NCI-H128 (cell line): ENCODE data around the gene C17orf107.
A peak's percentile ranks its signal among the peaks of the same experiment; 100 is the strongest.
"Not testable (repeated sequence)": the region's sequence is repeated elsewhere in the genome, so short reads cannot be mapped to it uniquely, and the experiment has no call there.

ENCODE experiments used
- DNase-seq: peaks from one replicate; lab custom pipeline; 2025; ENCODE audit not compliant: unreplicated experiment; lab: John Stamatoyannopoulos, UW

Gene C17orf107

DNA sequence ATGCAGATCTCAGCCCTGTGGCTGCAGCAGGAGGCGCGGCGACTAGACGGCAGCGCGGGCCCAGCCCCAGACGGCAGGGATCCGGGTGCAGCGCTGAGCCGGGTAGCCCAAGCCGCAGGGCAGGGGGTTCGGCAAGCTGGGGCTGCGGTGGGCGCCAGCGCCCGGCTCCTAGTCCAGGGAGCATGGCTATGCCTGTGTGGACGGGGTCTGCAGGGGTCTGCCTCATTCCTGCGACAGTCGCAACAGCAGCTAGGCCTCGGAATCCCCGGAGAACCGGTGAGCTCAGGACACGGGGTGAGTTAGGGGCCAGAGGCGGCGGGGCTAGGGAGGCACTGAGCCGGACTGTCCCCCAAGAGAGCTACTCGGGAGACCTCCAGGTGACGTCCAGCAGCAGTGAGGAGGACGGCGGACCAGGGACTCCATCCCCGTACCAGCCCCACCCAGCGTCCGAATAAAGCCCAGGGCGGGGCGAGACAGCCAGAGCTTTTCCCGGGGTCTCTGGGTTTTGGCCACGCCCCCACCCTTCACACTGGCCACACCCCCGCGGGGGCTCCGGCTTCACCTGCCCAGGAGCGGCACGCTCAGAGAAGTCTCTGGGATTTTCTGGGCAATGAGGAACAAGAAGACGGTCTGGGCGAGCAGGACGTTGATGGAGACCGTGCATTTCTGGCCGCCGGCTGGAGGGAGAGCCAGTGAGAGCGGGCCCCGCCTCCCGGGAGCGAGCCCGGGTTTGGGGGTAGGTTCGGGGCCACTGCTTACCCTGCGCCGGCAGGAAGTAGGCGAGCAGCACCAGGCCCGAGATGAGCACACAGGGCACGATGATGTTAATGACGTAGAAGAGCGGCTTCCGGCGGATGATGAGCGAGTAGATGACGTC lies 1.1 kb downstream of the C17orf107 start:
- no peak for DNase-seq

DNA sequence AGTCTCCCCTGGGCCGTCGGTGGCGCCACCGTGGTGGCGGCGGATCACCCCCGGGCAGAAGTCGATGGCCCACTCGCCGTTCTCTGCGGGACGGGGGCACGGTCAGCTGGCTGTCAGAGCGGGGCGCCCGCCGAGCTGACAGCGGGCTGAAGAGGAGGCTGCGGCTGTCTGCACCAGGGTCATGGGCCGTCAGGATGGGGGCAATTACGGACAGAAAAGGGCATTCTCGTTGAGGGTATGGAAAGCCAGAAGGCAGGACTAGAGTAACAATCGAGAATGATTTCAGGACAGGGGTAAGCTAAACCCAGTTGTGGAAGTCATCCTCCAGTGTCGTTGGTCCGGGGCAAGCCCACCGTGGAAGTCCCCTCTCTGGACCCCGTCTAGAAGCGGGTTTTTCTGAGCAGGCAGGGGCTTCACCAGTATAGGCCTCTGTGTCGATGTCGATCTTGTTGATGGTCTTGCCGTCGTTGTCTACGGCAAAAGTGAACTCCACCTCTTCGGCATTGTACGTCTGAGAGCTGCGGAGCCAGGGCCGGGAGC lies 1.8 kb downstream of the C17orf107 start:
- no peak for DNase-seq

DNA sequence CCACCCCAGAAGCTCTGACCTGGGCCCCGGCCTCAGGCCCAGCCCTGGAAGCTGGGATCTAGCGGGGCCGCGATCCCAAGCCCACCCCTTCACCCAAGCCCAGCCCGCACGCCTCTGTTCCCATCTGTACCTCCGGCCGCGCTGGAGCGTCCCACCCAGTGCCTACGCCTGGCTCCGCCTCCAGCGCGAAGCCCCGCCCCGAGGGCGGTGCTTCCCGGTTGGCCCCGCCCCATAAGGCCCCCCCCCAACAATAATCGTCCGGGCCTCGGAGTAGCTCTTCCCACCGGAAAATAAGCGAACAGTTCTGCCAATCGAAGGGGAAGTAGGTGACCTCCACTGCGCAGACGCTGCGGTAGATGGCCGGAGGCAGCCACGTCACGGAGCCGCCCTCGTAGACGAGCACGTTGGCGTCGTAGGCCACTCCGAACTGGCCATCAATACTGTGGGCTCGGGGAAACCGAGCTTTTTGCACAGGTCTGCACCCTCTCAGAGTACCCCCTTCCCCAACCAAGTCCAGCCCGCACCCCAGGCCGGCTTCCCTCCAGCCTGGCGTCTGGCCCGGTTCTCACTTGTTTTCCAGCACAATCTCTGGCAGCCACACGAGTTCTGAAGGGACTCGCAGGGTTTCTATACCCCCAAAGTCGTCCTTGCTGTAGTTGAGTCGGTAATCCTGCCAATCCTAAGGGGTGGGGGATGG lies 2.5 kb downstream of the C17orf107 start:
- no peak for DNase-seq

DNA sequence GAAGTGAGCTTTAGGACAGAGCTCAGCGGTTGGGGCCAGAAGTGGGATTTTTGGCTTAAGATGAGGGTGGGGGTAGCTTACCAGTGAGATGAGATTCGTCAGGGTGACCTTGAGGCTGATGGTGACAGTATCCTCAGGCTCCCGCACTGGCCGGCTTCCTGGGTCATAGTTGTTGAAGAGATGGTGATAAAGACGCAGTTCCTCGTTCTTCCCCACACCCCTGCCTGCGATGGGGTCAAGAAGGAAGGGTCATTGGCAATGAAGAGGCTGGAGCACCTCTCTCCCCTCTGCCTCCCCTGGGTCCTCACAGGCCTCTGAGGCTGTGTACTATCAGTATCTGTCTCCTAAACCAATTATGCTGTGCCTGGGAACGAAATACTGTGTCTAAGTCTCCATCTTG lies 3.2 kb downstream of the C17orf107 start:
- DNase-seq = no peak

DNA sequence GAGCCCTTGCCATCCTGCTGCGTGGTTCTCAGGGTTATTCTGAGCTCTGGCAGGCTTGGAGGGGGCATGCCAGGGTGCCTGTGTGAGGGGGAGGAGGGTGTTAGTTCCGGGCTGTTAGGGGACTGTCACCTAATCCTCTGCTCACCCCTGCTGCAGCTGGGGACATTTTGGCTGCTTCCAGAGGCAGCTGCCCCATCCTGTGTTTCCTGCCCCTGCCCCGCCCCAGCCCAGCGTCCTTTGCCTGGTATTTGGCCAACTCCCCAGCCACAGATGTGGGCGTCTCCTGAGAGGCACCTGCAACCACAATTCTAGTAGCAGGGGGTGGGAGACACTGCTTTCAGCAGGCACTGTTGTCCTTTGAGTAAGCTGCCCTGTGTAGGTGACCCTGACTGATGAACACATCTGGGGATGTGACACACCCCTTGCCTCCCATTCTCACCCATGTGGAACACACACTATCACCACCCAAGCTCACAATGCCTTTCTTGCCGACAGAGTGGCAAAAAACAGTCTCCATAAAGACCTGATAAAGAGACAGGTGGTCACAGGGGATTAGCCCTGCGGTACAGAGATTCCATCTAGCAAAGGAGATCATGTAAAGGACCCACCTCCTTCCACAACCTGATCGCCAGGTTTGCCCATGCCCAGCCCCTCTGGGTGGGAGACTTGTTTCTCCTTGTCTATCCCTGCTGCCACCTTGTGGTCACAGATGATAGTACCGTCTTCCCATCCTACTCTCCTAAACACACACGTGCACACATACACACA lies 3.9 kb downstream of the C17orf107 start, which contains the start of gene CHRNE:
TSS of gene CHRNE (minus strand) at position 48 of the 768 bp plus-strand sequence. CDS start at position 13, 35 bp downstream.
- peak; percentile 21 for DNase-seq

DNA sequence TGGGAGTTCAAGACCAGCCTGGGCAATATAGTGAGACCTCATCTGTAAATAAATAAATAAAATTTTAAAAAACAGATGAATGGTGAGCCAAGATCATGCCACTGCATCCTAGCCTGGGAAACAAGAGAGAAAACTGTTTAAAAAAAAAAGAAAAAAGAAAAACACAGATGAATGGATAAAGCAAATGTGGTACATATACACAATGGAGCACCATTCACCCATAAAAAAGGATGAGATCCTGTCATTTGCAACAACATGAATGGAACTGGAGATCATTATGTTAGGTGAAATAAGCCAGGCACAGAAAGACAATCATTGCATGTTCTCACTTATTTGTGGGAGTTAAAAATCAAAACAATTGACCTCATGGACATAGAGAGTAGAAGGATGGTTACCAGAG lies 7.3 kb downstream of the C17orf107 start:
- not testable (repeated sequence) for DNase-seq

DNA sequence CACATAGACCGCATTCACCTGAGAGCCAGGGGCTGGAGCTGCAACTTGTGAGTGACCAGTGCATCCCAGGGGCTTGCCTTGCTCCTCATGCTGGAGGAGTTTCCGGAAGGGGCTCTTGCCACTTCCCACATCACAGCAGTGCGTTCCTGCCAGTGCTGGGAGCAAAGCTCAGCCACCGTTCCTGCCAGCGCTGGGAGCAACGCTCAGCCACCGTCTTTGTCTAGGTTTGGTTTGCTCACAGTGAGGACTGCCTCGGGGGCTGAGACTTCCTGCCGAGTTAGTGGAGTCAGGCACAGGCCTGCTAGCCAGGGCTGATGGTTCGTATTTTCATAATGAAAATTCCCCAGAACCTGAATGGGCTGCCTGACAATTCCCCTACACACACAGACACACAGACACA lies 9.0 kb downstream of the C17orf107 start:
- no peak for DNase-seq

DNA sequence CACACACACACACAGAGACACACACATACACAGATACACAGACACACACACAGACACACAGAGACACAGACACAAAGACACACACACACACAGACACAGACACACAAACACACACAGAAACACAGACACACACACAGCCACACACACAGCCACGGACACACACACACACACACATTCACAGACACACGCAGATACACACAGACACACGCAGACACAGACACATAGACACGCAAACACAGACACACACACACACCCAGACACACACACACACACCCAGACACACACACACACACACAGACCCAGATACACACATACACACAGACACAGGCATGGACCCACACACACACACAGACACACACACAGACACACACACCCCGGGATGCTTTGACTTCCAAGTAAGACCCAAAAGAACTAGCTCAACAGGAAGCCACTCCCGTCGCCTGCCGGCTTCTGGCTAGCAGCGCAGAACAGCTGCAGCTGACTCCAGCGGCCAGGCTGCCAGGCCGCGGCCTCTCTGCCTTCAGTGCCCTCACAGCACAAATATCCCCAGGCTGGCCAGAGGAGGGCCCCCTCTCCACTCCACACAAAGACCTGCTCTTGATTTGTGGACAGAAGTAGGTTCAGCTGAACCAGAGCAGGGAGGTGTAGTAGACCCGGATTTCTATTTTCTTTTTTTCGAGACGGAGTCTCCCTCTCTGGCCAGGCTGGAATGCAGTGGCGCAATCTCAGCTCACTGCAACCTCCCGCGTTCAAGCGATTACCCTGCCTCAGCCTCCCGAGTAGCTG lies 9.6 kb downstream of the C17orf107 start:
- DNase-seq = peak; percentile 5

DNA sequence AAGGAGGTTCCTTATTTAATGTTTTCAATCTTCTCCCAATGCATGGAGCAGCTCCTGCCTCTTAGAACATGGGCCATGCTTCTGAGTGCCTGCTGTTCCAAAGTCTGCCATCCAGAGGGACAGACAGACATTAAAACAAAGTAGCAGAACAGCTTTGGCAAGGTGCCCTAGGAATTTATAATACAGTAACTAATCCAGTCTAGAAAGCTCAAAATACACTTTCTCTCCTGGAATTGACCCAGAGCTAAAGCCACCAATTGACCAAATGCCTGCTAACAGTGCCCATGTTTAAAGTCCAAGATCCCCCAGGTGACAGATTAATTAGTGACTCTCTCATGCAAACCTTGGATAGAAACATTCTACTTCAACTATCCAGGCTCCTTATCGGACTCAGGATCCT lies 14.7 kb downstream of the C17orf107 start:
- DNase-seq = no peak

DNA sequence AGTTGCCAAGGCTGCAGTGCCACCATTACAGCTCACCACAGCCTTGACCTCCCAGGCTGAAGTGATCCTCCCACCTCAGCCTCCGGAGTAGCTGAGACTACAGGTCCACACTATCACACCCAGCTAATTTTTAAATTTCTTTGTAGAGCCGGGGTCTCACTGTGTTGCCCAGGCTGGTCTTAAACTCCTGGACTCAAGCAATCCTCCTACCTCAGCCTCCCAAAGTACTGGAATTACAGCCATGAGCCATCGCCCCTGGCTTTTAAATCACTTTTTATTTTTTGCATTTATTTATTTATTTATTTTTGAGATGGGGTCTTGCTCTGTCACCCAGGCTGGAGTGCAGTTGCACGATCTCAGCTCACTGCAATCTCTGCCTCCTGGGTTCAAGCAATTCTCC lies 15.2 kb downstream of the C17orf107 start:
- not testable (repeated sequence) for DNase-seq

DNA sequence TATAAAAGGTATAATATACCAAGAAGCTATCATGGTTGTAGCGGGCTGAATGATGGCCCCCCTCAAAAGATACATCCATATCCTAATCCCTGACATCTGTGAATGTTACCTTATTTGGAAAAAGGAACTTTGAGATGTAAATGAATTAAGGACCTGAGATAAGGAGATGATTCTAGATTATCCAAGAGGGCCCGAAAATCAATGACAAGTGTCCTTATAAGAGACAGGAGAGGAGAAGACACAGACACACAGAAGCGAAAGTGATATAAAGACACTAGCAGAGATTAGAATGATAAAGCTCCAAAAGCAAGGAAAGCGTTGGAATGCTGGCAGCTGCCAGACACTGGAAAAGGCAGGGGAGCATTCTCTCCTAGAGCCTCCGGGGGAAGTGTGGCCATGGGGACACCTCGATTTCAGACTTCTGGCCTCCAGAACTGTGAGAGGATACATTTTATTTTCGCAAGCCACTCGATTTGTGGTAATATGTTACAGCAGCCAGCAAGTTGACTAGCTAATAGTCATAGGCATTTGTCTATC lies 20.2 kb downstream of the C17orf107 start:
- DNase-seq = no peak

DNA sequence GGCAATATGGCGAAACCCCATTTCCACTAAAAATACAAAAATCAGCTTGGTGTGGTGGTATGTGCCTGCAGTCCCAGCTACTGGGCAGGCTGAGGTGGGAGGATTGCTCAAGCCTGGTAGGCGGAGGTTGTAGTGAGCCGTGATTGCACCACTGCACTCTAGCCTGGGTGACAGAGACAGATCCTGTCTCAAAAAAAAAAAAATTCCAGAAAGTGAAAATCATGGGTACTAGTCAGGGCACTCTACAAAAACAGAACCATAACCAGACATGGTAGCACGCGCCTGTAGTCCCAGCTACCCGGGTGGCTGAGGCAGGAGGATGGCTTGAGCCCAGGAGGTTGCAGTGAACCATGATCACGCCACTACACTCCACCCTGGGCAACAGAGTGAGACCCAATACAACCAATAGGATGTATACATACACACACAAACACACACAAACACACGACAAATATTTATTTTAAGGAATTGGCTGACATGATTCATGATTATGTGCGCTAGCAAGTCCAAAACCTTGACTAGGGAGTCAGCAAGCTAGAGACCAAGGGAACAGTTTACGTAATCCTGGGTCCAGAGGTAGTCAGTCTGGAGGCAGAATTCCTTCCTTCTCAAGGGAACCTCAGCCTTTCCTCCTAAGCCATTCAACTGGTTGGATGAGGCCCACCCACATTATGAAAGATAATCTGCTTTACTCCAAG lies 21.2 kb downstream of the C17orf107 start:
- no peak for DNase-seq

DNA sequence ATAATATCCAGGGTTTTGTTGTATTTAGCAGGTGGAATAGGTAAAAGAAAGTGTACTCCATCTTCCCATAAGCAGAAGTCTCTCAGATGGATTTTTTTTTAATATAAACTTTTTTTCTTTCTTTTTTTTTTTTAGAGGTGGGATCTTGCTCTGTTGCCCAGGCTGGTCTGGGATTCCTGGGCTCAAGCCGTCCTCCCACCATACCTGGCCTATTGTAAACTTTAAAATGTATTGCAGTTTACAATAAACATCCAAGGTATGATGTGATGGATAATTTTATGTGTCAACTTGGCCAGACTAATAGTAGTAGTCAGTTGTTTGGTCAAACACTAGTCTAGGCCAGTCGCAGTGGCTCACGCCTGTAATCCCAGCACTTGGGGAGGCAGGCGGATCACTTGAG lies 22.0 kb downstream of the C17orf107 start:
- DNase-seq = no peak

DNA sequence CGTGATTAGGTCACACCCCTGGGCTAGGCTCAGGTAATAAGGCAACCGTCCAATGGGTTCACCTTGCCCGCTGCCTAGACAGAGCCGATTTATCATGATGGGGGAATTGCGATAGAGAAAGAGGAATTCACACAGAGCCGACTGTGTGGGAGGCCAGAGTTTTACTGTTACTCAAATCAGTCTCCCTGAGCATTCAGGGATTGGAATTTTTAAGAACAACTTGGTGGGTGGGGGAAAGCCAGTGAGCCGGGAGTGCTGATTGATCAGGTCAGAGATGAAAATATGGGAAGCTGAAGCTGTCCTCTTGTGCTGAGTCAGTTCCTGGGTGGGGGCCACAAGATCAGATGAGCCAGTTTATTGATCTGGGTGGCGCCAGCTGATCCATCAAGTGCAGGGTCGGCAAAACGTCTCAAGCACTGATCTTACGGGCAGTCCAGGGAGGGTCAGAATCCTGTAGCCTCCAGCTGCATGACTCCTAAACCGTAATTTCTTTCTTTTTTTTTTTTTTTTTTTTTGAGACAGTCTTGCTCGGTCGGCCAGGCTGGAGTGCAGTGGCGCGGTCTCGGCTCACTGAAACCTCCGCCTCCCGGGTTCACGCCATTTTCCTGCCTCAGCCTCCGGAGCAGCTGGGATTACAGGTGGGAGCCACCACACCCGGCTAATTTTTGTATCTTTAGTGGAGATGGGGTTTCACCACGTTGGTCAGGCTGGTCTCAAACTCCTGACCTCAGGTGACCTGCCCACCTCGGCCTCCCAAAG lies 27.4 kb downstream of the C17orf107 start:
- not testable (repeated sequence) for DNase-seq

DNA sequence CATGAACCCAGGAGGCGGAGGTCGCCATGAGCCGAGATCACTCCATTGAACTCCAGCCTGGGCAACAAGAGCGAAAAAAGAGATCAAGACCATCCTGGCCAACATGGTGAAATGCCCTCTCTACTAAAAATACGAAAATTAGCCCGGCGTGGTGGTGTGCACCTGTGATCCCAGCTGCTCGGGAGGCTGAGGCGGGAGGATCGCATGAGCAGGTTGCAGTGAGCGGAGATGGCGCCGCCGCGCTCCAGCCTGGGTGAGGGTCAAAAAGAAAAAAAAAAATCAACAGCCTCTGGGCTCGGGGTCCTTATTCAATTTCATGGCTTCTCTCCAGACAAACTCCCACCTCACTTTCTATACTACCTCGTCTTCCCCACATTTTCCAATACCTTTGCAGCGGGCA lies 29.5 kb downstream of the C17orf107 start:
- no peak for DNase-seq

DNA sequence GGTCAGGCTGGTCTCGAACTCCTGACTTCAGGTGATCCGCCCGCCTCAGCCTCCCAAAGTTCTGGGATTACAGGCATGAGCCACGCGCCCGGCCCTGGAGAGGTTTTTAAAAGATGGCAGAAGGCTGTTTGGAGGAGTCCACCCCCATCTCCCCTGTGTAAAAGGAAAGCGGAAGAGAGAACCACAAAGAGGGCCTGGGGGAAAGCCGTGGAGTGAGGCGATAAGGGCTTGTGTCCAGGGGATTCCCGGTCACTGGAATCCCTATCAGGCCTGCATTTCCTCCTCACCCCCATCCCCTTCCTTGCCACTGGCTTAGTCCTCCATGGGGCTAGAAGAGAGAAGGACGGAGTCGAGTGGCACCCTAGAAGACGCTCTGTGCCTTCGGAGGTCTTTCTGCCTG lies 32.6 kb downstream of the C17orf107 start, which contains the start of gene GP1BA:
TSS of gene GP1BA (plus strand) at position 315 of the 400 bp plus-strand sequence. CDS start 328 bp downstream, outside the sequence.
- DNase-seq = no peak

DNA sequence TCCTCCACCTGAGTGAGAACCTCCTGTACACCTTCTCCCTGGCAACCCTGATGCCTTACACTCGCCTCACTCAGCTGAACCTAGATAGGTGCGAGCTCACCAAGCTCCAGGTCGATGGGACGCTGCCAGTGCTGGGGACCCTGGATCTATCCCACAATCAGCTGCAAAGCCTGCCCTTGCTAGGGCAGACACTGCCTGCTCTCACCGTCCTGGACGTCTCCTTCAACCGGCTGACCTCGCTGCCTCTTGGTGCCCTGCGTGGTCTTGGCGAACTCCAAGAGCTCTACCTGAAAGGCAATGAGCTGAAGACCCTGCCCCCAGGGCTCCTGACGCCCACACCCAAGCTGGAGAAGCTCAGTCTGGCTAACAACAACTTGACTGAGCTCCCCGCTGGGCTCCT lies 33.4 kb downstream of the C17orf107 start:
- DNase-seq = no peak

DNA sequence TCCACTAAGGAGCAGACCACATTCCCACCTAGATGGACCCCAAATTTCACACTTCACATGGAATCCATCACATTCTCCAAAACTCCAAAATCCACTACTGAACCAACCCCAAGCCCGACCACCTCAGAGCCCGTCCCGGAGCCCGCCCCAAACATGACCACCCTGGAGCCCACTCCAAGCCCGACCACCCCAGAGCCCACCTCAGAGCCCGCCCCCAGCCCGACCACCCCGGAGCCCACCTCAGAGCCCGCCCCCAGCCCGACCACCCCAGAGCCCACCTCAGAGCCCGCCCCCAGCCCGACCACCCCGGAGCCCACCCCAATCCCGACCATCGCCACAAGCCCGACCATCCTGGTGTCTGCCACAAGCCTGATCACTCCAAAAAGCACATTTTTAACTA lies 34.3 kb downstream of the C17orf107 start:
- no peak for DNase-seq
